Measurements from ENCODE around the gene RNF220. TPM values are rescaled to one million over a fixed set of nuclear protein-coding genes. Genes with fewer than 3 reads are reported as not detected.

The RNF220 gene
- total RNA-seq, 2 experiments from 2014 or later = 72.3 to 78.3 TPM

GRCh38 chr1:44515416-44515815, 110.4 kb downstream of the RNF220 start:
- intact Hi-C loops (cut with DNase I, micrococcal nuclease) = no loop called here
- Mint-ChIP-seq H3K27ac (no peak overlapping the region), H3K4me1 (peaks cover 19% of the 10 kb centered on the region), H3K27me3 (peaks cover 7% of the 10 kb centered on the region), H3K36me3 (ENCODE audit: low read depth) (no peaks in the 10 kb centered on the region), H3K4me3 (no peak overlapping the region), H3K9me3 (ENCODE audit: low read depth) (no peaks in the 10 kb centered on the region)
- POLR2A ChIA-PET = no interaction called here
- CTCF ChIA-PET = no interaction called here
- ATAC-seq (no peak), DNase-seq (no peak)

GRCh38 chr1:44519035-44519676, 114.1 kb downstream of the RNF220 start:
- ATAC-seq (no peak), DNase-seq (no peak)
- no peak overlapping the region for H3K4me3 Mint-ChIP-seq
- CTCF ChIA-PET = no interaction called here
- peaks cover 5% of the 10 kb centered on the region for H3K27me3 Mint-ChIP-seq
- POLR2A ChIA-PET = no interaction called here
- intact Hi-C loops (cut with DNase I, micrococcal nuclease) = no loop called here
- H3K36me3 Mint-ChIP-seq (ENCODE audit: low read depth) = no peaks in the 10 kb centered on the region
- H3K27ac Mint-ChIP-seq = no peak overlapping the region
- H3K4me1 Mint-ChIP-seq = peaks cover 3% of the 10 kb centered on the region
- no peaks in the 10 kb centered on the region for H3K9me3 Mint-ChIP-seq (ENCODE audit: low read depth)

- H3K4me3 Mint-ChIP-seq = no peak overlapping the region
- POLR2A ChIA-PET = no interaction called here
- H3K27ac Mint-ChIP-seq = no peak overlapping the region
- DNase-seq = no peak
- no peaks in the 10 kb centered on the region for H3K9me3 Mint-ChIP-seq (ENCODE audit: low read depth)
- peaks cover 3% of the 10 kb centered on the region for H3K4me1 Mint-ChIP-seq
- no peaks in the 10 kb centered on the region for H3K27me3 Mint-ChIP-seq
- ATAC-seq = no peak
- CTCF ChIA-PET = interaction anchor here (0.7 to 1.1 kb wide), 3 partner anchors 9 to 10 kb away, joined by 3 read pairs; no protein-coding TSS in a partner anchor
- intact Hi-C loops (cut with DNase I, micrococcal nuclease) = no loop called here
- no peaks in the 10 kb centered on the region for H3K36me3 Mint-ChIP-seq (ENCODE audit: low read depth)
These were observed 116.5 kb downstream of the RNF220 start for GRCh38 chr1:44521378-44522080.

GRCh38 chr1:44523593-44524591, 118.8 kb downstream of the RNF220 start:
- ChIA-PET CTCF (interaction anchor here (1.1 to 1.7 kb wide), 3 partner anchors 8 to 71 kb away, joined by 3 to 6 read pairs (median 4); no protein-coding TSS in a partner anchor), POLR2A (no interaction called here)
- intact Hi-C loops (cut with DNase I, micrococcal nuclease) = no loop called here
- no peak for ATAC-seq
- Mint-ChIP-seq H3K36me3 (ENCODE audit: low read depth) (no peaks in the 10 kb centered on the region), H3K9me3 (ENCODE audit: low read depth) (no peaks in the 10 kb centered on the region), H3K27me3 (no peaks in the 10 kb centered on the region), H3K27ac (no peak overlapping the region), H3K4me3 (no peak overlapping the region), H3K4me1 (peaks cover 3% of the 10 kb centered on the region)
- no peak for DNase-seq

GRCh38 chr1:44524655-44525500, 119.8 kb downstream of the RNF220 start:
- H3K27ac Mint-ChIP-seq = no peak overlapping the region
- no peaks in the 10 kb centered on the region for H3K9me3 Mint-ChIP-seq (ENCODE audit: low read depth)
- no peak for DNase-seq
- H3K36me3 Mint-ChIP-seq (ENCODE audit: low read depth) = no peaks in the 10 kb centered on the region
- no peak overlapping the region for H3K4me3 Mint-ChIP-seq
- no peak for ATAC-seq
- ChIA-PET POLR2A (no interaction called here), CTCF (no interaction called here)
- no peaks in the 10 kb centered on the region for H3K4me1 Mint-ChIP-seq
- intact Hi-C loops (cut with DNase I, micrococcal nuclease) = no loop called here
- no peaks in the 10 kb centered on the region for H3K27me3 Mint-ChIP-seq

- Mint-ChIP-seq H3K9me3 (ENCODE audit: low read depth) (no peaks in the 10 kb centered on the region), H3K27me3 (peaks cover 3% of the 10 kb centered on the region), H3K27ac (no peak overlapping the region), H3K36me3 (ENCODE audit: low read depth) (no peaks in the 10 kb centered on the region), H3K4me3 (no peak overlapping the region), H3K4me1 (no peaks in the 10 kb centered on the region)
- intact Hi-C loops (cut with DNase I, micrococcal nuclease) = no loop called here
- ATAC-seq = no peak
- DNase-seq = no peak
- POLR2A ChIA-PET = no interaction called here
- CTCF ChIA-PET = interaction anchor here (0.6 to 0.7 kb wide), 2 partner anchors 15 to 176 kb away, joined by 3 read pairs; no protein-coding TSS in a partner anchor
These were observed 121.4 kb downstream of the RNF220 start for GRCh38 chr1:44526295-44527073.

GRCh38 chr1:44531785-44532566, 126.9 kb downstream of the RNF220 start:
- Mint-ChIP-seq H3K9me3 (ENCODE audit: low read depth) (no peaks in the 10 kb centered on the region), H3K4me3 (no peak overlapping the region), H3K27me3 (peaks cover 6% of the 10 kb centered on the region), H3K36me3 (ENCODE audit: low read depth) (no peaks in the 10 kb centered on the region), H3K4me1 (peaks cover 7% of the 10 kb centered on the region), H3K27ac (peak overlapping the region; percentile 20)
- POLR2A ChIA-PET = interaction anchor here (0.6 kb wide), 1 partner anchor 257 kb away, joined by 3 read pairs; no protein-coding TSS in a partner anchor
- peak; percentile 86 for ATAC-seq
- intact Hi-C loops (cut with DNase I, micrococcal nuclease) = no loop called here
- CTCF ChIA-PET = interaction anchor here (0.6 to 1.3 kb wide), 5 partner anchors 9 to 1929 kb away, joined by 3 to 4 read pairs (median 3); no protein-coding TSS in a partner anchor
- DNase-seq = peak; percentile 18

- Mint-ChIP-seq H3K27ac (no peak overlapping the region), H3K4me1 (peaks cover 7% of the 10 kb centered on the region), H3K9me3 (ENCODE audit: low read depth) (no peaks in the 10 kb centered on the region), H3K27me3 (peaks cover 6% of the 10 kb centered on the region), H3K36me3 (ENCODE audit: low read depth) (no peaks in the 10 kb centered on the region), H3K4me3 (no peak overlapping the region)
- DNase-seq = no peak
- CTCF ChIA-PET = interaction anchor here (0.6 to 1.3 kb wide), 4 partner anchors 9 to 108 kb away, joined by 3 to 5 read pairs (median 4); no protein-coding TSS in a partner anchor
- ATAC-seq = no peak
- intact Hi-C loops (cut with DNase I, micrococcal nuclease) = no loop called here
- POLR2A ChIA-PET = interaction anchor here (0.6 kb wide), 1 partner anchor 258 kb away, joined by 3 read pairs; no protein-coding TSS in a partner anchor
These were observed 127.5 kb downstream of the RNF220 start for GRCh38 chr1:44532567-44532944.

- CTCF ChIA-PET = interaction anchor here (1.6 kb wide), 1 partner anchor 60 kb away, joined by 4 read pairs; no protein-coding TSS in a partner anchor
- Mint-ChIP-seq H3K4me3 (no peak overlapping the region), H3K9me3 (ENCODE audit: low read depth) (no peaks in the 10 kb centered on the region), H3K27me3 (peaks cover 10% of the 10 kb centered on the region), H3K27ac (no peak overlapping the region), H3K36me3 (ENCODE audit: low read depth) (no peaks in the 10 kb centered on the region), H3K4me1 (peaks cover 7% of the 10 kb centered on the region)
- POLR2A ChIA-PET = no interaction called here
- DNase-seq (no peak), ATAC-seq (no peak)
- intact Hi-C loops (cut with DNase I, micrococcal nuclease) = no loop called here
These were observed 129.7 kb downstream of the RNF220 start for GRCh38 chr1:44534771-44535170.

Measured in activated CD4-positive, alpha-beta T cell treated with anti-CD3 and anti-CD28 coated beads for 36 hours (primary cell).